HG03432 (cell line): Measurements from ENCODE around the gene MYO9A.

ENCODE experiments used
- ATAC-seq: cut with Tn5 transposase; IDR thresholded peaks from one replicate; pipeline ENCODE4 v1.9.1; 2021; ENCODE audit warnings: mild to moderate bottlenecking, moderate library complexity; ENCODE audit not compliant: unreplicated experiment

MYO9A gene

GRCh38 chr15:71970435-71970834, 147.5 kb downstream of the MYO9A start:
- ATAC-seq = no peak

- ATAC-seq = no peak
Observed at GRCh38 chr15:71962537-71962936, 155.4 kb downstream of the MYO9A start.

- no peak for ATAC-seq
Observed at GRCh38 chr15:71957026-71957425, 160.9 kb downstream of the MYO9A start.

GRCh38 chr15:71951134-71951533, 166.8 kb downstream of the MYO9A start:
- no peak for ATAC-seq

- no peak for ATAC-seq
Observed at GRCh38 chr15:71945012-71945411, 172.9 kb downstream of the MYO9A start.

- ATAC-seq = no peak
Observed at GRCh38 chr15:71943806-71944205, 174.1 kb downstream of the MYO9A start.

- peak; percentile 36 for ATAC-seq
Observed at GRCh38 chr15:71939981-71940588, 177.9 kb downstream of the MYO9A start.

- ATAC-seq = peak; percentile 62
Observed at GRCh38 chr15:71937650-71938311, 180.2 kb downstream of the MYO9A start.

- ATAC-seq = no peak
Observed at GRCh38 chr15:71934446-71934845, 183.5 kb downstream of the MYO9A start.

GRCh38 chr15:71932689-71933088, 185.3 kb downstream of the MYO9A start:
- ATAC-seq = no peak

GRCh38 chr15:71931261-71931660, 186.7 kb downstream of the MYO9A start:
- no peak for ATAC-seq

- ATAC-seq = no peak
Observed at GRCh38 chr15:71925145-71925544, 192.8 kb downstream of the MYO9A start.

- ATAC-seq = no peak
Observed at GRCh38 chr15:71921191-71921590, 196.8 kb downstream of the MYO9A start.

- no peak for ATAC-seq
Observed at GRCh38 chr15:71920573-71920972, 197.4 kb downstream of the MYO9A start.

GRCh38 chr15:71916834-71917233, 201.1 kb downstream of the MYO9A start:
- no peak for ATAC-seq

- ATAC-seq = no peak
Observed at GRCh38 chr15:71914092-71914491, 203.9 kb downstream of the MYO9A start.

GRCh38 chr15:71899674-71900073, 218.3 kb downstream of the MYO9A start:
- no peak for ATAC-seq

- no peak for ATAC-seq
Observed at GRCh38 chr15:71893691-71894090, 224.3 kb downstream of the MYO9A start.

GRCh38 chr15:71892335-71892734, 225.6 kb downstream of the MYO9A start:
- ATAC-seq = no peak

- ATAC-seq = no peak
Observed at GRCh38 chr15:71891026-71891425, 226.9 kb downstream of the MYO9A start.

GRCh38 chr15:71889947-71890346, 228.0 kb downstream of the MYO9A start:
- no peak for ATAC-seq

GRCh38 chr15:71889385-71889784, 228.6 kb downstream of the MYO9A start:
- ATAC-seq = no peak

GRCh38 chr15:71888797-71889196, 229.2 kb downstream of the MYO9A start:
- peak; percentile 68 for ATAC-seq
